SJCRH30 (cell line): ENCODE results near the gene CXCR5. TPM values are rescaled to one million over a fixed set of nuclear protein-coding genes. Genes with fewer than 3 reads are reported as not detected.

Experiments
- DNase-seq, 2 experiments: peaks; one replicate each; pipeline ENCODE4 v3.0.0-alpha.2; 2015 to 2020
- H3K27ac ChIP-seq: fragments of 250-450 bp; sonication (Bioruptor Pico); 2 replicates; pipeline ENCODE4 v1.5.1; 2020; ENCODE audit warnings: mild to moderate bottlenecking, moderate library complexity
- H3K27me3 ChIP-seq: fragments of 250-450 bp; sonication (Bioruptor Pico); 2 replicates; pipeline ENCODE4 v1.5.1; 2020; ENCODE audit warnings: mild to moderate bottlenecking, moderate library complexity
- H3K36me3 ChIP-seq: fragments of 250-450 bp; sonication (Bioruptor Pico); 2 replicates; pipeline ENCODE4 v1.5.1; 2020; ENCODE audit warnings: mild to moderate bottlenecking, moderate library complexity
- H3K4me1 ChIP-seq: fragments of 250-450 bp; sonication (Bioruptor Pico); 2 replicates; pipeline ENCODE4 v1.5.1; 2020; ENCODE audit warnings: mild to moderate bottlenecking, moderate library complexity
- H3K4me3 ChIP-seq: fragments of 250-450 bp; sonication (Bioruptor Pico); 2 replicates; pipeline ENCODE4 v1.5.1; 2020; ENCODE audit warnings: mild to moderate bottlenecking, moderate library complexity
- H3K9me3 ChIP-seq: fragments of 250-450 bp; sonication (Bioruptor Pico); replicated peaks from 2 replicates; pipeline ENCODE4 v1.5.1; 2020; ENCODE audit warnings: mild to moderate bottlenecking, moderate library complexity
- total RNA-seq: library from RNA; depleted of rRNA; stranded (reverse); fragments of >200 nt; shearing (Covaris generic); gene quantifications from 2 replicates; pipeline ENCODE4 v1.2.3, GENCODE V29; 2014

CXCR5 gene
- total RNA-seq, 1 experiment from 2014 or later, result not detected

DNA sequence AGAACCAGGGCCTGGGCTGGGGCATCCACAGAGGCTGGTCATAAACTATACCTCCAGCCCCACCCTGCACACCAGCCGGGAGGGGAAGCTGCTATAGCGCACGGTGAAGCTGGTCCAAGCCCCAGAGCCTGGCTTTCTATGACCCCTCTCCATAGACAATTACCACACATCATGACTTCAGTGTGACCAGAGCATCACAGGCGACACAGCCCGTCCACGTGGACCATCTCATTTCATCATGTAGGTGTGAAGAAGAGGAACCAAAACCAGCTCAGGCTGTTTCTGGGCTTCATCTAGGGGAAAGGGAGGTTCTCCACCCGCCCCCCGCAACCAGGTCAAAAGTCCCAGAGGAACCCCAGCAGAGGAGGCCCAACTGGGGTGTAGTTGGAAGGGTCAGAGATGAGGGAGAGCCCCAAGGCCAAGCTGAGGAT, 3.0 kb downstream of the CXCR5 start:
- no peak overlapping the region for H3K4me3 ChIP-seq
- no peaks in the 10 kb centered on the region; the same call in 1 of the 2 replicates for H3K27me3 ChIP-seq
- H3K27ac ChIP-seq, result no peak overlapping the region
- no peaks in the 10 kb centered on the region for H3K36me3 ChIP-seq
- no peaks in the 10 kb centered on the region for H3K9me3 ChIP-seq
- H3K4me1 ChIP-seq, result no peaks in the 10 kb centered on the region
- DNase-seq, result no peak

DNA sequence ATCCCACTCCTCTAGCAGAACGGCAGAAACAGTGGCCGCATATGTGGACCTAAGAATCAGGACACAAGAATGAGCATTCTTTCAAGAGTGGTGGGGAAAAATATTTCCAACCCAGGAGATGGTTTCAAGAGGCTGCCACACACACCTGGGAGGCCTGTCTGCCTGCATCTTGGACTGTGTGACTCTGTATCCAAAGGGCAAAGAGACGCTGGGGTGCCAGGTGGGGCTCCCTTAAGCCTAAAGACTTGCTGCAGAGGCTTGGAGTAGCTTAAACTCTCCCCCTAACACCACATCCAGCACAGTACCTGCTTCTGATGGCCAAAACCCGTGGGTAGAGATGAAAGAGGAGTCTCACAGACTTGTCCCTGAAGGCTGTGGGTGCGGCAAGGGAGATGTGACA, 3.5 kb downstream of the CXCR5 start:
- H3K27ac ChIP-seq, result no peak overlapping the region

DNA sequence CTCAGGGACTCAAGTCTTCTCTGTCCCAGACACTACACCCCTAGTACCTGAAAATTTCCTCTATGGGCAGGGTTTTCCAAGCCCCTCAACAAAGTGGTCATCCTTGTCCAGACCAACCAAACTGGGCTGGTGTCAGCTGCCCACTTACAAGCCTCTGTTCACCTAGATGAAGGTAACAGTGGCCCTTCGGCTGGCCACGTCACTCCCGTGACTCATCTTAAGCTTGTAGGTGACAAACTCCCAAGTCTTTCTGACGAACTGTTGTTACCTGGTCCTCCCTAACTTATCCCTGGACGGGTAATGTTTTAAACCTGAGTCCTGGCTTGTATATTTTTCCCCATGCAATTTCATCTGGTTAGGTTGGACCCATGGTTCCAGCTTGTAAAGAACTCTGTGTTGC, 4.7 kb downstream of the CXCR5 start:
- Histone ChIP-seq H3K27ac (no peak overlapping the region), H3K27me3 (no peaks in the 10 kb centered on the region; the same call in 1 of the 2 replicates), H3K4me1 (no peaks in the 10 kb centered on the region), H3K9me3 (no peaks in the 10 kb centered on the region), H3K36me3 (no peaks in the 10 kb centered on the region), H3K4me3 (no peak overlapping the region)
- DNase-seq, result no peak

More for the DNA sequence above, 3.5 kb downstream of the CXCR5 start:
- H3K27me3 ChIP-seq, result no peaks in the 10 kb centered on the region; the same call in 1 of the 2 replicates
- H3K4me3 ChIP-seq, result no peak overlapping the region
- H3K9me3 ChIP-seq, result no peaks in the 10 kb centered on the region
- H3K36me3 ChIP-seq, result no peaks in the 10 kb centered on the region
- no peaks in the 10 kb centered on the region for H3K4me1 ChIP-seq
- DNase-seq, result no peak

DNA sequence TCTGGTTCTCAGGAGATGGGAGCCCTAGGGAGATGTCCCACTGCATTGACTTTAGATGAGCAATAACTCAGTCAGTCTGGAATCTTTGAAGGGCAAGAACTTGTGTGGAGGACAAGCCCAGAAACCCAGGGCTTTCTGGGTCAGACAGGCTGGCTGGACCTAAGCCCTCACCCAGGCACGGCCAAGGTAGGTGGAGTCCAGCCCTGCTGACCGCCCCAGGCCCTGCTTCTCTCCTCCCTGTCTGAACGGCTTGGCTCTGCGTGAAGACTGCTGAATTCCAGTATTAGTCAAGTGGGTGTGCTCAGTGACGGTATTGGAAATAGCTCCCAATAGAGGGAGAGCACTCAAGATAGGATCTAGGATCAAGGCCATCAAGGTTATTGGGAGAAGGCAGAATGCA, 6.1 kb downstream of the CXCR5 start:
- no peak overlapping the region for H3K27ac ChIP-seq
- no peaks in the 10 kb centered on the region for H3K36me3 ChIP-seq
- DNase-seq, result no peak
- no peaks in the 10 kb centered on the region; the same call in 1 of the 2 replicates for H3K27me3 ChIP-seq
- H3K4me1 ChIP-seq, result no peaks in the 10 kb centered on the region
- H3K9me3 ChIP-seq, result no peaks in the 10 kb centered on the region
- no peak overlapping the region for H3K4me3 ChIP-seq

DNA sequence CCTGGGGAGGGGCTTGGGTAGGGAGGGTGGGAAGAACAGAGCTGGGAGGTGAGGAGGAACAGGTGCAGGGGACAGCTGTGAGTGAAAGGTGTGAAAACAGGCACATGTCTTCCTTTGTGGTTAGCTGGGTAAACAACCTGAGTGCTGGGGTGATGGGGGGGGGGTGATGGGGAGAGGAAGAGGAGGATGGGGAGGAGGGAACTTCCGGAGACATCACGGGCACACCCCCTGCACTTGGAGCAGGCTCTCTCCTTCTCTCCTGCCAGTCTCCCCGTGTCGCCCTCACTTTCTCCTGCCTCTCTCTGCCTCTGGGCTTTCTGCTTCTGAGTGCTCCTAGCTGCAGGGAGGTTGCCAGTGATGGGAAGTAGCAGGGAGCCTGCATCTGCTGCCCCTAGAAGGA, 8.8 kb downstream of the CXCR5 start:
- no peak overlapping the region for H3K27ac ChIP-seq
- H3K4me1 ChIP-seq, result no peaks in the 10 kb centered on the region
- no peak overlapping the region for H3K4me3 ChIP-seq
- no peaks in the 10 kb centered on the region for H3K9me3 ChIP-seq
- no peaks in the 10 kb centered on the region for H3K27me3 ChIP-seq
- H3K36me3 ChIP-seq, result no peaks in the 10 kb centered on the region
- DNase-seq, result no peak

DNA sequence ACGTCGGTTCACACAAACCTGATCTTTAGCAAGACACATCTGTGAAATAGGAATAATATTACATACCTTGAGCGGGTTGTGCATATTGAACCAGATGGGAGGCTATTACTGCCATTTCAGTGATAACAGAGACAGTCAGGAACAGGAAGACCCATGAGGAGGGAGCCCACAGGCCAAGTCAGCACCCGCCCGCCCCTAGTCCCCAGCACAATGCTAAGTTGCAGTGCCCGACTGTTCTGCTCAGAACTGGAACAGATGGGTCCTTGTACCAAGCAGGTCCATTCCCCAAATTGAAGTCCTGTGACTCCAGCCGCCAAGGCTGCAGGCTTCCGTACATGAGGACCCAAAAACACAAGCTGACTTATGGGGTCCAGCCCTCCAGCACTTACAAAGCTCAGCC, 9.3 kb downstream of the CXCR5 start:
- Histone ChIP-seq H3K36me3 (no peaks in the 10 kb centered on the region), H3K9me3 (no peaks in the 10 kb centered on the region), H3K27ac (no peak overlapping the region), H3K4me1 (no peaks in the 10 kb centered on the region), H3K27me3 (no peaks in the 10 kb centered on the region), H3K4me3 (no peak overlapping the region)
- DNase-seq, result no peak

DNA sequence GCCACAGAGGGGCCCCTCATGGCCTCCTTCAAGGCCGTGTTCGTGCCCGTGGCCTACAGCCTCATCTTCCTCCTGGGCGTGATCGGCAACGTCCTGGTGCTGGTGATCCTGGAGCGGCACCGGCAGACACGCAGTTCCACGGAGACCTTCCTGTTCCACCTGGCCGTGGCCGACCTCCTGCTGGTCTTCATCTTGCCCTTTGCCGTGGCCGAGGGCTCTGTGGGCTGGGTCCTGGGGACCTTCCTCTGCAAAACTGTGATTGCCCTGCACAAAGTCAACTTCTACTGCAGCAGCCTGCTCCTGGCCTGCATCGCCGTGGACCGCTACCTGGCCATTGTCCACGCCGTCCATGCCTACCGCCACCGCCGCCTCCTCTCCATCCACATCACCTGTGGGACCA, 10.0 kb downstream of the CXCR5 start:
- no peak overlapping the region for H3K4me3 ChIP-seq
- no peaks in the 10 kb centered on the region for H3K36me3 ChIP-seq
- H3K27me3 ChIP-seq, result no peaks in the 10 kb centered on the region
- no peaks in the 10 kb centered on the region for H3K9me3 ChIP-seq
- no peak for DNase-seq
- H3K27ac ChIP-seq, result no peak overlapping the region
- H3K4me1 ChIP-seq, result no peaks in the 10 kb centered on the region

DNA sequence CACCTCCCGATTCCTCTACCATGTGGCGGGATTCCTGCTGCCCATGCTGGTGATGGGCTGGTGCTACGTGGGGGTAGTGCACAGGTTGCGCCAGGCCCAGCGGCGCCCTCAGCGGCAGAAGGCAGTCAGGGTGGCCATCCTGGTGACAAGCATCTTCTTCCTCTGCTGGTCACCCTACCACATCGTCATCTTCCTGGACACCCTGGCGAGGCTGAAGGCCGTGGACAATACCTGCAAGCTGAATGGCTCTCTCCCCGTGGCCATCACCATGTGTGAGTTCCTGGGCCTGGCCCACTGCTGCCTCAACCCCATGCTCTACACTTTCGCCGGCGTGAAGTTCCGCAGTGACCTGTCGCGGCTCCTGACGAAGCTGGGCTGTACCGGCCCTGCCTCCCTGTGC, 10.5 kb downstream of the CXCR5 start:
- H3K4me3 ChIP-seq, result no peak overlapping the region
- H3K27ac ChIP-seq, result no peak overlapping the region
- no peaks in the 10 kb centered on the region for H3K27me3 ChIP-seq
- H3K36me3 ChIP-seq, result no peaks in the 10 kb centered on the region
- no peaks in the 10 kb centered on the region for H3K4me1 ChIP-seq
- H3K9me3 ChIP-seq, result no peaks in the 10 kb centered on the region
- DNase-seq, result no peak

DNA sequence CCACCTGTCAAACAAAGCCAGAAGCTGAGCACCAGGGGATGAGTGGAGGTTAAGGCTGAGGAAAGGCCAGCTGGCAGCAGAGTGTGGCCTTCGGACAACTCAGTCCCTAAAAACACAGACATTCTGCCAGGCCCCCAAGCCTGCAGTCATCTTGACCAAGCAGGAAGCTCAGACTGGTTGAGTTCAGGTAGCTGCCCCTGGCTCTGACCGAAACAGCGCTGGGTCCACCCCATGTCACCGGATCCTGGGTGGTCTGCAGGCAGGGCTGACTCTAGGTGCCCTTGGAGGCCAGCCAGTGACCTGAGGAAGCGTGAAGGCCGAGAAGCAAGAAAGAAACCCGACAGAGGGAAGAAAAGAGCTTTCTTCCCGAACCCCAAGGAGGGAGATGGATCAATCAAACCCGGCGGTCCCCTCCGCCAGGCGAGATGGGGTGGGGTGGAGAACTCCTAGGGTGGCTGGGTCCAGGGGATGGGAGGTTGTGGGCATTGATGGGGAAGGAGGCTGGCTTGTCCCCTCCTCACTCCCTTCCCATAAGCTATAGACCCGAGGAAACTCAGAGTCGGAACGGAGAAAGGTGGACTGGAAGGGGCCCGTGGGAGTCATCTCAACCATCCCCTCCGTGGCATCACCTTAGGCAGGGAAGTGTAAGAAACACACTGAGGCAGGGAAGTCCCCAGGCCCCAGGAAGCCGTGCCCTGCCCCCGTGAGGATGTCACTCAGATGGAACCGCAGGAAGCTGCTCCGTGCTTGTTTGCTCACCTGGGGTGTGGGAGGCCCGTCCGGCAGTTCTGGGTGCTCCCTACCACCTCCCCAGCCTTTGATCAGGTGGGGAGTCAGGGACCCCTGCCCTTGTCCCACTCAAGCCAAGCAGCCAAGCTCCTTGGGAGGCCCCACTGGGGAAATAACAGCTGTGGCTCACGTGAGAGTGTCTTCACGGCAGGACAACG, 11.7 kb downstream of the CXCR5 start:
- H3K4me1 ChIP-seq, result no peaks in the 10 kb centered on the region
- DNase-seq, result no peak
- no peaks in the 10 kb centered on the region for H3K9me3 ChIP-seq
- no peak overlapping the region for H3K27ac ChIP-seq
- no peak overlapping the region for H3K4me3 ChIP-seq
- no peaks in the 10 kb centered on the region for H3K27me3 ChIP-seq
- H3K36me3 ChIP-seq, result no peaks in the 10 kb centered on the region

DNA sequence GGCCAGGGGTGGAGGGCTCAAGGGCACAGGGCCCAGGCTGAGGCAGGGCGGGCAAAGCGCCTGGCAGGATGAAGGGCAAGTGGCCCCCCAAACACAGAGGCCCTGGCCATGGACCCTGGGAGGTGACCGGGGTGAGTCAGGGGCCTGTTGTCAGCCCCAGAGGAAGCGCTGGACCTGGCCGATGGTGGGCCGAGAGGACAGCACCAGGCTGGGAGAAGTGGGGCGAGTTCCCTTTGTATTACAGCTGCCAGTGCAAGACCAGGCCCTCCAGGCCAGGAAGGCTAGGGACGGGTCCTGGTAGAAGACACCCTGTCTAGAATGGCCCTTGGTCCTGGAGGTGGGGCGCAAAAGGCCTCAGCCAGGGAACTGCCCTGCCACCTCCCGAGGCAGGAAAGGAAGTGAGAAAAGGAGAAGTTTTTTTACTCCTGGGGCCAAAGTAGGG, 12.8 kb downstream of the CXCR5 start:
- Histone ChIP-seq H3K36me3 (no peaks in the 10 kb centered on the region), H3K4me3 (no peak overlapping the region), H3K9me3 (no peaks in the 10 kb centered on the region), H3K27me3 (no peaks in the 10 kb centered on the region), H3K4me1 (no peaks in the 10 kb centered on the region), H3K27ac (no peak overlapping the region)
- no peak for DNase-seq

DNA sequence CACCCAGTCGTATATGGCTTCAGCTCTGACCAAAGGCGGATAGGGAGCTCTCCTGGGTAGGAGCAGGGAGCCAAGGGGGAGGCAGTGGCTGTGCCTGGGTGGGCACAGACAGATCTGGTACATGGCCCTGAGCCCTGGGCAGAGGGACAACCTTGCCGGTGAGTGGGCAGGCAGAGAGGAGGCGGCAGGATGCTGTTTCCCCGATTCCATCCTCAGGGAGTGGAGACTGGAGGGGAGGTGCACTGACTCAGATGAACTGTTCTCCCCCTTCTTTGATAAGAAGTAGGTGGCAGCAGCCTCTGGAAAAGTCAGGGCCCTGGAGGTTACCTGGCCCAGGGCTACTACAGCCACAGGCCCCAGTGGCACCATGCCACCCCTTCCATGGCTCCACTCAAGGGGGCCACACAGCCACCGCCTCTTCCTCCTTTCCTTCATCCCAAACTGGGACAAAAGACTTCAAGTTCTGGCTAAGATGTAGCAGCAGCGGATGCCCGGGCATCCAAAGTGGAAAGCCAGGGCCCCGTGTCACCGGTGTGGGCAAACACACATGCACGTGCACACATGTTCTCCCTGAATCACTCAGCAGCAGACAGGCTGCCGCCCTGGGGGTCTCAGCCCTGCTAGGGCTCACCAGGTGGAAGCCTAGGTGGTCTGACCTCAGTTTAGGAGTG, 13.4 kb downstream of the CXCR5 start:
- no peak for DNase-seq
- no peak overlapping the region for H3K4me3 ChIP-seq
- H3K27me3 ChIP-seq, result no peaks in the 10 kb centered on the region
- no peaks in the 10 kb centered on the region for H3K4me1 ChIP-seq
- no peak overlapping the region for H3K27ac ChIP-seq
- H3K9me3 ChIP-seq, result no peaks in the 10 kb centered on the region
- no peaks in the 10 kb centered on the region for H3K36me3 ChIP-seq

DNA sequence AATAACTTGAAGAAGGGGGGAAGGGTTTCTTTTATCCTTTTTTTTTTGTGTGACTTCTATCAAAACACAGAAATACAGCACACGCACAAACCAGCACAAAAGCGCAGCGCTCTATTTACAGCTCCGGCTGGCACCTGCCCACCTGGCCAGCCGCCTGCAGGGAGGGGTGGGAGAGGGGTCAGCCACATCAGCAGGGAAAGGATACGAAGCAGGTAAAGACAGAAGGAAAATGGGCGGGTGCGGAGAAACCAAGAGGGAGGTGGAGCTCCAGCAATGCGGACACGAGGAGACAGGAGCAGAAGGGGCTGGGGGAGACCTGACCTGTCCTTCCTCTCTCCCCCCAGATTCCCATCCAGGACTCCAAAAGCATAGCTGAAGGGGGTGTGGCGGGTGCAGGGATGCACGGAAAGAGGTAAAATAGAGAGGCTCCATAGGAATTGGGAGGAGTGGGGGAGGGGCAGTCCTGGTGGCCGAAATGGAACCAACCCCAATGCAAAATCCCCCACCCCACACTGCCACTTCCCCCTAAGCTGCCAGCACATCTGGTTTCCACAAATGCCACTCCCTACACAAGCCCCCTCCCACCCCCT, 14.1 kb downstream of the CXCR5 start:
- Histone ChIP-seq H3K9me3 (no peaks in the 10 kb centered on the region), H3K36me3 (no peaks in the 10 kb centered on the region), H3K27me3 (no peaks in the 10 kb centered on the region), H3K4me3 (no peak overlapping the region), H3K4me1 (no peaks in the 10 kb centered on the region), H3K27ac (no peak overlapping the region)
- no peak for DNase-seq

DNA sequence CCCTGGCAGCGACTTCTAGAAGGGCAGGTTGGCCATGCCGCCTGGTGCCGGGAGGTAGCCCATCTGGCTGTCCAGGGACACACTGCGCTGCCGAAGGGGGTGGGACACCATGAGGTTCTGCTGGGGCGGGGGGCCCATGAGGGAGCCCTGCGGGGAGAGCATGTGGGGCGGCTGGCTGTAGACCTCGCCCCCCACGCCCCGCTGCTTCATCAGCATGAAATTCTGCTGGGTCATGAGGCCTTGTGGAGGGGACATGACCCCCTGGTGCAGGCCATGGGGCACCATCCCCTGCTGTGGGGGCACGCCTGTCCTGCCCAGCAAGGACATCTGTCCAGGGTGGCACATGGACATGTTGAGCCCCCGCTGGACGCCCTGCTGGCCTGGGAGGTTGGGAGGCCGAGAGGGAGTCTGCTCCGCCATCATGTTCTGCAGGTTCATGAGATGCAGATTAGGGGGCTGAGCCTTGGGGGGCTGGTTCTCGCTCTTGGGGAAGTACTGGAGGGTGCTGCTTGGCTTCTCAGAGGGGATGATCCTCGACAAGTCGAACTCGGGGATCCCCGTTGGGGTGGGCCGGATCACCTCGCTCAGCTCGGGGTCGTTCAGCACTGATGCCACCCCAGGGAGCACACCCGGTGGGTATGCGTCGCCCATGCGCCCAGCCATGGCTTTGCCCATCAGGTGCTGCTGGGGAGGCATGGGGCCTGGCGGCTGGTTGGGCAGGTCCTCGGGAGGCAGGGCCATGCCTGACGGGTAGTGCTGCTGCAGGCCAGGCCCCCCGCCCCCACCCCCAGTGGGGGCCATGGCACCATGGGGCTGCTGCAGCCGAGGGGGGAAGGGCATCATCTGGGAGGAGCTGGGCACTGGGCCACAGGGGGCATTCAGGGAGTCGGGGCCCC, 15.0 kb downstream of the CXCR5 start:
- no peaks in the 10 kb centered on the region for H3K9me3 ChIP-seq
- no peaks in the 10 kb centered on the region for H3K4me1 ChIP-seq
- H3K27me3 ChIP-seq, result no peaks in the 10 kb centered on the region
- no peak overlapping the region for H3K27ac ChIP-seq
- no peak overlapping the region for H3K4me3 ChIP-seq
- no peaks in the 10 kb centered on the region for H3K36me3 ChIP-seq
- DNase-seq, result no peak

DNA sequence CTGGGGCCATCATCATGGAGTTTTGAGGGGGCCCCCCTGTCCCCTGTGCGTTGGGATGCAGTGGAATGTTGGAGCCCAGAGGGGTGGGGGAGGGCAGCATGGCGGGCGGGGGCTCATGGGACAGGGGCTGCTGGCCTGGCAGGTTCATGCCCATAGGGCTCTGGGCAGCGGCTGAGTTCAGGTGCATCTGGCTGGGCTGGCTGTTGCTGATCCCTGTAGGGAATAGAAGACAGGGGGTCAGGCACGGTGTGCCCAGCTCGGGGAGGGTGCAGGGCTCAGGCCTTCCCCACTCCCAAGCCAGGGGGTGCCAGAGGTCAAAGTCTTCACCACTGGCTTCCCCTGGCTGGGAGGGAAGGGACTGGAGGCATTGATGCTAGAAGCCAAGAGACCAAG, 15.6 kb downstream of the CXCR5 start:
- DNase-seq, result no peak
- H3K4me1 ChIP-seq, result no peaks in the 10 kb centered on the region
- H3K27me3 ChIP-seq, result no peaks in the 10 kb centered on the region
- no peaks in the 10 kb centered on the region for H3K9me3 ChIP-seq
- H3K27ac ChIP-seq, result no peak overlapping the region
- H3K36me3 ChIP-seq, result no peaks in the 10 kb centered on the region
- H3K4me3 ChIP-seq, result no peak overlapping the region
